D721Med (cell line): Measurements from ENCODE around the gene STK4.

ENCODE experiments used
- DNase-seq: peaks from one replicate; pipeline ENCODE4 v3.0.0; 2011; ENCODE audit warnings: low spot score; ENCODE audit not compliant: insufficient read length
- FAIRE-seq: peaks from 2 replicates; lab custom pipeline; 2011; peaks lifted over from hg19 to GRCh38; lab: Jason Lieb, UNC
- TF ChIP-seq, protein P1 (sequence below): IDR thresholded peaks from 2 replicates; pipeline ENCODE4 v1.5.1; 2012; ENCODE audit warnings: mild to moderate bottlenecking, control low read depth; ENCODE audit not compliant: insufficient read depth; ENCODE audit errors: missing control alignments

The STK4 gene

DNA sequence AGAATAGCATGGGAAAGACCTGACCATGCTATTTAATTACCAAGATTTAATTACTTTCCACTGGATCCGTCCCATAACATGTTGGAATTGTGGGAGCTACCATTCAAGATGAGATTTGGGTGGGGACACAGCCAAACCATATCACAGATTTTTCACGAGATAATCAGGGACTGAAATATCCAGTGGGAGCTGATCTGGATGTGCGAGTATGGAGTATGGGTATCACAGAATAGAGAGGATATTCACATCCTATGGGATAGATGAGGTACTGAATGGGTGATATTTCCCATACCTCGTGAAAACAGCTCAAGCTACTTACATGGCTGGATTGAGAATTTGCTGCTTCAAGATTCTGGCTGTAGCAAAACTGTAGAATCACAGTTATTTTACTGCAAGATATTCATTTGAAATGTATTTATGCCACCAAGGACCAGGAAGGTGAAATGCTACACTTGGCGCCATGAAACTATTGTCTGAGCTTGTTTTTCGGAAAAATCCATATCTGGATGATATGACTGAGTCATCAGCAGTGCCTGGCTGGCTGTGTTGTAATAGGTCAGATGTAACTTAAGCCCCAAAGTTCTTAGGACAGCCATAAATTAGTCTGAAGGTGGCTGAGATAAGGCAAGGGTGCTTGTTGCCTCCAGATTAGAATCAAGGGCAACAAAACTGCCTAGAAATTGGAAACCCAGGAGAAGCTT is 104.8 kb downstream of the STK4 start:
- TF ChIP-seq, protein P1, sequence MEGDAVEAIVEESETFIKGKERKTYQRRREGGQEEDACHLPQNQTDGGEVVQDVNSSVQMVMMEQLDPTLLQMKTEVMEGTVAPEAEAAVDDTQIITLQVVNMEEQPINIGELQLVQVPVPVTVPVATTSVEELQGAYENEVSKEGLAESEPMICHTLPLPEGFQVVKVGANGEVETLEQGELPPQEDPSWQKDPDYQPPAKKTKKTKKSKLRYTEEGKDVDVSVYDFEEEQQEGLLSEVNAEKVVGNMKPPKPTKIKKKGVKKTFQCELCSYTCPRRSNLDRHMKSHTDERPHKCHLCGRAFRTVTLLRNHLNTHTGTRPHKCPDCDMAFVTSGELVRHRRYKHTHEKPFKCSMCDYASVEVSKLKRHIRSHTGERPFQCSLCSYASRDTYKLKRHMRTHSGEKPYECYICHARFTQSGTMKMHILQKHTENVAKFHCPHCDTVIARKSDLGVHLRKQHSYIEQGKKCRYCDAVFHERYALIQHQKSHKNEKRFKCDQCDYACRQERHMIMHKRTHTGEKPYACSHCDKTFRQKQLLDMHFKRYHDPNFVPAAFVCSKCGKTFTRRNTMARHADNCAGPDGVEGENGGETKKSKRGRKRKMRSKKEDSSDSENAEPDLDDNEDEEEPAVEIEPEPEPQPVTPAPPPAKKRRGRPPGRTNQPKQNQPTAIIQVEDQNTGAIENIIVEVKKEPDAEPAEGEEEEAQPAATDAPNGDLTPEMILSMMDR: no peak
- DNase-seq (no peak), FAIRE-seq (no peak)

GRCh38 chr20:45072066-45072465 is 105.8 kb downstream of the STK4 start:
- FAIRE-seq: no peak
- no peak for DNase-seq
- TF ChIP-seq, protein P1: no peak

- TF ChIP-seq, protein P1: no peak
These were observed 106.9 kb downstream of the STK4 start for GRCh38 chr20:45073221-45073620.

DNA sequence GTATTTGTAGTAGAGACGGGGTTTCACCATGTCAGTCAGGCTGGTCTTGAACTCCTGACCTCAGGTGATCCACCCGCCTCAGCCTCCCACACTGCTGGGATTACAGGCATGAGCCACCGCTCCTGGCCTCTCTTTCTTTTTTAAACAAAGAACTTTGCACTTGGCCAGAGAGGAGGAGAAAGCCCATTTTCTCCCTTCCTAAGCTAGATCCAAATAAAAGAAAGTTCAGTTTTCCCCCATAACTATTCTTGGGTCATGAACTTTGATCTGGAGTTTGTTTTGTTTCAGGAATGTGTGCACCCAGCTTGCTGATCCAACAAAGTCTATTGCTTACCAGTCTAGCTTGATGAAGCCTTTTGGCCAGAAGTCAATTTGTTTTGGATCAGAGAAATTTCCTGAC is 111.2 kb downstream of the STK4 start:
- DNase-seq: no peak
- no peak for FAIRE-seq
- TF ChIP-seq, protein P1: no peak

More at GRCh38 chr20:45073221-45073620, 106.9 kb downstream of the STK4 start:
- no peak for DNase-seq
- no peak for FAIRE-seq

DNA sequence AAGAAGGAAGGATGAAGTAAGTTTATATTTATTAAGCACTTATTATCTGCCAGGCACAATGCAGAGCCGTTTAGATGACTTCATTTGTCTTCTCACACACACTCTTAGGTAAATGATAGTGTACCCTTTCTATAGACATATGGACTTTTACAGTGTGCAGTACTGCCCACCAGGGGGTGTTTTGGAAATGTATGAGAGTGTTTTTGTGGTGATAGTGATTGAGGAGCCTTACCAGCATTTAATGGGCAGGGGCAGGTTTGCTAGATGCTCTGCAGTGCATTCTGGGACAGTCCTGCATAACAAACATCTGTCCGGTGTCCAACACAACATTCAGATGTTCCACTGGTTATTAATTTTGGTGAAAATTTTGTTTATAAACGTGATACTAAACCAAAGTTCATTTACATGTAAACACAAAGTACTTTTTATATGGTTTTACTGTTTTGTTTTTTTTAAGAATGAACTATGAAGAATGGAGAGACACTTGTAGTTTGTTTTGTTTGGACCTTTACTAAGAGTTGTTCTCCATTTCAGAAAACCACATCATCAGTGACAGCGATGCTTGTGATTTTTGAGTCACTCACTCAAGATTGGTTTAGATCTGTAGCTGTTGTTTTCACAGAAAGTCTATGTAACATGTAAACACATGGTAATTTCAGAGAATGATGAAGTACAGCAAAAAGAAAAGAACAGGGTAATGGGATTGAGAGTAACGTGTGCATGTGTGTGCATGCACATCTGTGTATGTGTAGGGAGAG is 114.7 kb downstream of the STK4 start:
- DNase-seq: no peak
- TF ChIP-seq, protein P1: peak; percentile 19
- FAIRE-seq: no peak

DNA sequence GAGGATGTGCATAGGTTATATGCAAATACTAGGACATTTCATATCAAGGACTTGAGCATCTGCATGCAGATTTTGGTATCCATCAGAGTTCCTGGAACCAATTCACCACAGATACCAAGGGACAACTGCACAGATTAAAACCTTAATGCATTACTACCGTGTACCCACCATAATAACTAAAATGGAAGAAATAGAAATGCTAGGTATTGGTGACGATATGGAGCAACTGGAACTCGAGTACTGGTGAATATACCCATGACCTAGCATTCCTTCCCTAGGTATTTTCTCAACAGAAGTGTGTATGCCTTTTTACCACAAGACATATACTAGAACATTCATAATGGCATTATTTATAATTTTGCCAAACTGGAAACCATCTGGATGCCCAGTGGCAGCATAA is 116.2 kb downstream of the STK4 start:
- DNase-seq (no peak), FAIRE-seq (no peak)
- TF ChIP-seq, protein P1: no peak

- TF ChIP-seq, protein P1: no peak
- FAIRE-seq (no peak), DNase-seq (no peak)
These were observed 116.8 kb downstream of the STK4 start for GRCh38 chr20:45083127-45083526.
